Stimulated activated memory B cell treated with anti-CD40 and anti-IgM and Interleukin-4, amounts not matched to agents 10 μg/mL and 1 μg/mL and 100 μg/mL, for 72 hours (primary cell): ENCODE measurements around the gene KRTAP9-9.
"Not testable (repeated sequence)": the region's sequence is repeated elsewhere in the genome, so short reads cannot be mapped to it uniquely, and the experiment has no call there.

Source experiments
- ATAC-seq: fragments of 150-1000 bp; cut with Tn5 transposase; 2 replicates; pipeline ENCODE4 v1.10.0; 2021
- H3K27ac Mint-ChIP-seq: one replicate; pipeline ENCODE4 v1.8.0; 2022; ENCODE audit warnings: mild to moderate bottlenecking, mixed read lengths
- H3K27me3 Mint-ChIP-seq: one replicate; pipeline ENCODE4 v1.8.0; 2022; ENCODE audit warnings: mixed read lengths
- H3K36me3 Mint-ChIP-seq: one replicate; pipeline ENCODE4 v1.8.0; 2022; ENCODE audit warnings: mixed read lengths
- H3K4me1 Mint-ChIP-seq: one replicate; pipeline ENCODE4 v1.8.0; 2022; ENCODE audit warnings: mixed read lengths
- H3K4me3 Mint-ChIP-seq: one replicate; pipeline ENCODE4 v1.8.0; 2022; ENCODE audit warnings: mild to moderate bottlenecking, moderate library complexity, mixed read lengths
- H3K9me3 Mint-ChIP-seq: one replicate; pipeline ENCODE4 v1.8.0; 2022; ENCODE audit warnings: mixed read lengths

KRTAP9-9 gene

GRCh38 chr17:41249637-41250240 is 5.4 kb upstream of the KRTAP9-9 start, which contains the start of gene KRTAP9-4:
TSS of gene KRTAP9-4 (plus strand) at chr17:41249687. CDS start at chr17:41249721, 34 bp downstream.
- H3K4me1 Mint-ChIP-seq = peaks cover 14% of the 10 kb centered on the region
- peaks cover 33% of the 10 kb centered on the region for H3K27me3 Mint-ChIP-seq
- H3K9me3 Mint-ChIP-seq, ATAC-seq, H3K27ac Mint-ChIP-seq, H3K4me3 Mint-ChIP-seq, H3K36me3 Mint-ChIP-seq: not testable (repeated sequence)

GRCh38 chr17:41251261-41251660 is 3.9 kb upstream of the KRTAP9-9 start:
- Mint-ChIP-seq H3K27me3 (peaks cover 43% of the 10 kb centered on the region), H3K27ac (no peak overlapping the region), H3K4me3 (no peak overlapping the region), H3K9me3 (no peaks in the 10 kb centered on the region), H3K36me3 (no peaks in the 10 kb centered on the region), H3K4me1 (peaks cover 14% of the 10 kb centered on the region)
- ATAC-seq = no peak

GRCh38 chr17:41254861-41255260 is 323 bp upstream of the KRTAP9-9 start:
- Mint-ChIP-seq H3K27ac (no peak overlapping the region), H3K4me3 (no peak overlapping the region), H3K4me1 (peaks cover 7% of the 10 kb centered on the region), H3K36me3 (no peaks in the 10 kb centered on the region), H3K9me3 (no peaks in the 10 kb centered on the region), H3K27me3 (peaks cover 62% of the 10 kb centered on the region)
- no peak for ATAC-seq

- Mint-ChIP-seq H3K27me3 (peaks cover 63% of the 10 kb centered on the region), H3K36me3 (no peaks in the 10 kb centered on the region), H3K4me1 (peaks cover 7% of the 10 kb centered on the region), H3K9me3 (no peaks in the 10 kb centered on the region), H3K27ac (no peak overlapping the region), H3K4me3 (no peak overlapping the region)
- ATAC-seq = no peak
These were observed 1.1 kb downstream of the KRTAP9-9 start for GRCh38 chr17:41256291-41256685.

GRCh38 chr17:41258406-41258805 is 3.2 kb downstream of the KRTAP9-9 start:
- H3K27ac Mint-ChIP-seq = no peak overlapping the region
- peaks cover 3% of the 10 kb centered on the region for H3K9me3 Mint-ChIP-seq
- H3K36me3 Mint-ChIP-seq = no peaks in the 10 kb centered on the region
- peaks cover 61% of the 10 kb centered on the region for H3K27me3 Mint-ChIP-seq
- no peaks in the 10 kb centered on the region for H3K4me1 Mint-ChIP-seq
- no peak overlapping the region for H3K4me3 Mint-ChIP-seq
- no peak for ATAC-seq

- ATAC-seq = no peak
- H3K27me3 Mint-ChIP-seq = peaks cover 59% of the 10 kb centered on the region
- H3K27ac Mint-ChIP-seq = no peak overlapping the region
- no peaks in the 10 kb centered on the region for H3K36me3 Mint-ChIP-seq
- no peak overlapping the region for H3K4me3 Mint-ChIP-seq
- peaks cover 3% of the 10 kb centered on the region for H3K9me3 Mint-ChIP-seq
- H3K4me1 Mint-ChIP-seq = no peaks in the 10 kb centered on the region
These were observed 8.0 kb downstream of the KRTAP9-9 start for GRCh38 chr17:41263212-41263611.

- no peaks in the 10 kb centered on the region for H3K36me3 Mint-ChIP-seq
- no peaks in the 10 kb centered on the region for H3K4me1 Mint-ChIP-seq
- no peak overlapping the region for H3K4me3 Mint-ChIP-seq
- H3K27ac Mint-ChIP-seq = no peak overlapping the region
- H3K27me3 Mint-ChIP-seq = peaks cover 57% of the 10 kb centered on the region
- peaks cover 3% of the 10 kb centered on the region for H3K9me3 Mint-ChIP-seq
- ATAC-seq = no peak
These were observed 9.4 kb downstream of the KRTAP9-9 start for GRCh38 chr17:41264599-41264998.

- Mint-ChIP-seq H3K36me3 (no peaks in the 10 kb centered on the region), H3K27ac (no peak within 1 kb of the TSS), H3K27me3 (peaks cover 54% of the 10 kb centered on the region), H3K4me1 (no peaks in the 10 kb centered on the region), H3K4me3 (no peak within 1 kb of the TSS), H3K9me3 (peaks cover 3% of the 10 kb centered on the region)
- no peak for ATAC-seq
These were observed 9.9 kb downstream of the KRTAP9-9 start, which contains the start of gene KRTAP9-6 for GRCh38 chr17:41265078-41265477. TSS of gene KRTAP9-6 (plus strand) at chr17:41265378. CDS start at chr17:41265378, 0 bp downstream.

- peaks cover 3% of the 10 kb centered on the region for H3K9me3 Mint-ChIP-seq
- no peaks in the 10 kb centered on the region for H3K36me3 Mint-ChIP-seq
- peaks cover 51% of the 10 kb centered on the region for H3K27me3 Mint-ChIP-seq
- H3K27ac Mint-ChIP-seq = no peak overlapping the region
- H3K4me3 Mint-ChIP-seq = no peak overlapping the region
- H3K4me1 Mint-ChIP-seq = no peaks in the 10 kb centered on the region
- ATAC-seq = no peak
These were observed 12.5 kb downstream of the KRTAP9-9 start for GRCh38 chr17:41267711-41268110.

- H3K36me3 Mint-ChIP-seq, H3K9me3 Mint-ChIP-seq, H3K4me1 Mint-ChIP-seq, H3K4me3 Mint-ChIP-seq, H3K27ac Mint-ChIP-seq, ATAC-seq: not testable (repeated sequence)
- H3K27me3 Mint-ChIP-seq = peaks cover 40% of the 10 kb centered on the region
These were observed 16.1 kb downstream of the KRTAP9-9 start for GRCh38 chr17:41271323-41271722.

GRCh38 chr17:41271858-41272257 is 16.7 kb downstream of the KRTAP9-9 start:
- Mint-ChIP-seq H3K36me3 (no peaks in the 10 kb centered on the region), H3K4me1 (no peaks in the 10 kb centered on the region), H3K27me3 (peaks cover 40% of the 10 kb centered on the region), H3K27ac (no peak overlapping the region), H3K4me3 (no peak overlapping the region), H3K9me3 (no peaks in the 10 kb centered on the region)
- no peak for ATAC-seq

- not testable (repeated sequence) for H3K36me3 Mint-ChIP-seq, H3K4me3 Mint-ChIP-seq, H3K27ac Mint-ChIP-seq, H3K4me1 Mint-ChIP-seq, ATAC-seq, H3K9me3 Mint-ChIP-seq
- H3K27me3 Mint-ChIP-seq = peaks cover 24% of the 10 kb centered on the region
These were observed 20.5 kb downstream of the KRTAP9-9 start, which contains the start of gene KRTAP9-7 for GRCh38 chr17:41275648-41276190. TSS of gene KRTAP9-7 (plus strand) at chr17:41275698. CDS start at chr17:41275698, 0 bp downstream.

GRCh38 chr17:41278176-41278955 is 23.2 kb downstream of the KRTAP9-9 start:
- H3K27me3 Mint-ChIP-seq = peaks cover 22% of the 10 kb centered on the region
- H3K27ac Mint-ChIP-seq = no peak overlapping the region
- H3K9me3 Mint-ChIP-seq = no peaks in the 10 kb centered on the region
- no peaks in the 10 kb centered on the region for H3K36me3 Mint-ChIP-seq
- no peaks in the 10 kb centered on the region for H3K4me1 Mint-ChIP-seq
- no peak overlapping the region for H3K4me3 Mint-ChIP-seq
- no peak for ATAC-seq

GRCh38 chr17:41284043-41284442 is 28.9 kb downstream of the KRTAP9-9 start:
- Mint-ChIP-seq H3K27me3 (peaks cover 9% of the 10 kb centered on the region), H3K36me3 (no peaks in the 10 kb centered on the region), H3K4me3 (no peak overlapping the region), H3K4me1 (peaks cover 3% of the 10 kb centered on the region), H3K27ac (no peak overlapping the region), H3K9me3 (no peaks in the 10 kb centered on the region)
- no peak for ATAC-seq

GRCh38 chr17:41284546-41284945 is 29.4 kb downstream of the KRTAP9-9 start:
- Mint-ChIP-seq H3K4me1 (peaks cover 4% of the 10 kb centered on the region), H3K27ac (no peak overlapping the region), H3K9me3 (no peaks in the 10 kb centered on the region), H3K27me3 (peaks cover 9% of the 10 kb centered on the region), H3K4me3 (no peak overlapping the region), H3K36me3 (no peaks in the 10 kb centered on the region)
- ATAC-seq = no peak
